ENCODE data around the gene MARK1. TPM values are rescaled to one million over a fixed set of nuclear protein-coding genes. Genes with fewer than 3 reads are reported as not detected.

Gene MARK1
- total RNA-seq, 6 experiments from 2014 or later, result 0.06 to 0.53 (median 0.24) TPM

GRCh38 chr1:220498188-220498587, 29.7 kb upstream of the MARK1 start:
- 50% methylated on average over 2 of the region's 2 CpGs for WGBS (ENCODE audit: insufficient coverage, low coverage, low lambda C conversion rate, missing lambda C conversion rate)
- no peak for TF ChIP-seq POLR2A (IDR thresholded peaks at IDR 0.05)
- no peak for DNase-seq
- Histone ChIP-seq H3K36me3 (no peaks in the 10 kb centered on the region), H3K4me3 (no peak overlapping the region), H3K4me1 (no peaks in the 10 kb centered on the region), H3K27ac (no peak overlapping the region), H3K27me3 (no peaks in the 10 kb centered on the region), H3K9me3 (no peaks in the 10 kb centered on the region)
- no peak for ATAC-seq
- intact Hi-C loops (cut with DNase I), result no loop called here

GRCh38 chr1:220500372-220500771, 27.6 kb upstream of the MARK1 start:
- Histone ChIP-seq H3K9me3 (no peaks in the 10 kb centered on the region), H3K27me3 (no peaks in the 10 kb centered on the region), H3K27ac (no peak overlapping the region), H3K4me3 (no peak overlapping the region), H3K36me3 (no peaks in the 10 kb centered on the region), H3K4me1 (no peaks in the 10 kb centered on the region)
- WGBS (ENCODE audit: insufficient coverage, low coverage, low lambda C conversion rate, missing lambda C conversion rate), result 100% methylated on average over 1 of the region's 1 CpG
- no peak for TF ChIP-seq POLR2A (IDR thresholded peaks at IDR 0.05)
- TF ChIP-seq, protein P1, sequence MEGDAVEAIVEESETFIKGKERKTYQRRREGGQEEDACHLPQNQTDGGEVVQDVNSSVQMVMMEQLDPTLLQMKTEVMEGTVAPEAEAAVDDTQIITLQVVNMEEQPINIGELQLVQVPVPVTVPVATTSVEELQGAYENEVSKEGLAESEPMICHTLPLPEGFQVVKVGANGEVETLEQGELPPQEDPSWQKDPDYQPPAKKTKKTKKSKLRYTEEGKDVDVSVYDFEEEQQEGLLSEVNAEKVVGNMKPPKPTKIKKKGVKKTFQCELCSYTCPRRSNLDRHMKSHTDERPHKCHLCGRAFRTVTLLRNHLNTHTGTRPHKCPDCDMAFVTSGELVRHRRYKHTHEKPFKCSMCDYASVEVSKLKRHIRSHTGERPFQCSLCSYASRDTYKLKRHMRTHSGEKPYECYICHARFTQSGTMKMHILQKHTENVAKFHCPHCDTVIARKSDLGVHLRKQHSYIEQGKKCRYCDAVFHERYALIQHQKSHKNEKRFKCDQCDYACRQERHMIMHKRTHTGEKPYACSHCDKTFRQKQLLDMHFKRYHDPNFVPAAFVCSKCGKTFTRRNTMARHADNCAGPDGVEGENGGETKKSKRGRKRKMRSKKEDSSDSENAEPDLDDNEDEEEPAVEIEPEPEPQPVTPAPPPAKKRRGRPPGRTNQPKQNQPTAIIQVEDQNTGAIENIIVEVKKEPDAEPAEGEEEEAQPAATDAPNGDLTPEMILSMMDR (IDR thresholded peaks at IDR 0.05), result no peak
- no peak for DNase-seq
- intact Hi-C loops (cut with DNase I), result no loop called here
- no peak for ATAC-seq

- Histone ChIP-seq H3K4me1 (no peaks in the 10 kb centered on the region), H3K4me3 (no peak overlapping the region), H3K27me3 (no peaks in the 10 kb centered on the region), H3K9me3 (no peaks in the 10 kb centered on the region), H3K27ac (no peak overlapping the region), H3K36me3 (no peaks in the 10 kb centered on the region)
- ATAC-seq (no peak), DNase-seq (no peak)
- WGBS (ENCODE audit: insufficient coverage, low coverage, low lambda C conversion rate, missing lambda C conversion rate), result 58% methylated on average over 5 of the region's 5 CpGs
- intact Hi-C loops (cut with DNase I), result no loop called here
- TF ChIP-seq, protein P1 (IDR thresholded peaks at IDR 0.05), result no peak
- TF ChIP-seq POLR2A (IDR thresholded peaks at IDR 0.05), result no peak
Measured at GRCh38 chr1:220504329-220504728, 23.6 kb upstream of the MARK1 start.

DNA sequence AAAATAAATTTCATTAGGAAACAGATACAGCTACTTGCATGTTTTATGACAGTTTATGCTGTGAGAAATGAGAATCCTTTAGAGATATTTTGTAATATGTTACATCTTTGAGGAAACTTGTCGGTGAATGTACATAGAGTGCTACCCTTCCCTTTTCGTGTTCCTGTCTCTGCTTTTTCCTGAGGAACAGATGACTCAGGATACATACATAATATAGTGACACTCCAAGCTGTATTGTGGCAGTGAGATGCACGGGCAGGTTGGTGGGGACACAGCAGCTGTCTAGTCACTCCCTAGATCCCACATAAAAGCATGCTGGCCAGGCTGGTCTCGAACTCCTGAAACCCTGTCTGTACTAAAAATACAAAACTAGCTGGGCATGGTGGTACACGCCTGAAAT, 20.9 kb upstream of the MARK1 start:
- Histone ChIP-seq H3K9me3 (no peaks in the 10 kb centered on the region), H3K27me3 (no peaks in the 10 kb centered on the region), H3K36me3 (no peaks in the 10 kb centered on the region), H3K4me3 (no peak overlapping the region), H3K4me1 (no peaks in the 10 kb centered on the region), H3K27ac (no peak overlapping the region)
- DNase-seq (no peak), ATAC-seq (no peak)
- TF ChIP-seq, protein P1 (IDR thresholded peaks at IDR 0.05), result no peak
- TF ChIP-seq POLR2A (IDR thresholded peaks at IDR 0.05), result no peak
- WGBS (ENCODE audit: insufficient coverage, low coverage, low lambda C conversion rate, missing lambda C conversion rate), result 52% methylated on average over 5 of the region's 5 CpGs
- intact Hi-C loops (cut with DNase I), result no loop called here

GRCh38 chr1:220511179-220511578, 16.8 kb upstream of the MARK1 start:
- WGBS (ENCODE audit: insufficient coverage, low coverage, low lambda C conversion rate, missing lambda C conversion rate), result 58% methylated on average over 2 of the region's 4 CpGs
- no peak for TF ChIP-seq POLR2A (IDR thresholded peaks at IDR 0.05)
- TF ChIP-seq, protein P1 (IDR thresholded peaks at IDR 0.05), result no peak
- intact Hi-C loops (cut with DNase I), result no loop called here

More at GRCh38 chr1:220511179-220511578, 16.8 kb upstream of the MARK1 start:
- Histone ChIP-seq H3K27me3 (no peaks in the 10 kb centered on the region), H3K4me1 (no peaks in the 10 kb centered on the region), H3K27ac (no peak overlapping the region), H3K9me3 (no peaks in the 10 kb centered on the region), H3K4me3 (no peak overlapping the region), H3K36me3 (no peaks in the 10 kb centered on the region)
- ATAC-seq (no peak), DNase-seq (no peak)

Data from right lobe of liver (tissue), 6 donors.